Activated effector memory CD4-positive, alpha-beta T cell treated with anti-CD3 and anti-CD28 coated beads, Interleukin-2, amount 50 U/mL, for 16 hours (primary cell): ENCODE data around the gene EDNRA.
"Not testable (repeated sequence)": the region's sequence is repeated elsewhere in the genome, so short reads cannot be mapped to it uniquely, and the experiment has no call there.

Source experiments
- DNase-seq: peaks from one replicate; pipeline ENCODE4 v3.0.0-alpha.2; 2020

EDNRA gene

DNA sequence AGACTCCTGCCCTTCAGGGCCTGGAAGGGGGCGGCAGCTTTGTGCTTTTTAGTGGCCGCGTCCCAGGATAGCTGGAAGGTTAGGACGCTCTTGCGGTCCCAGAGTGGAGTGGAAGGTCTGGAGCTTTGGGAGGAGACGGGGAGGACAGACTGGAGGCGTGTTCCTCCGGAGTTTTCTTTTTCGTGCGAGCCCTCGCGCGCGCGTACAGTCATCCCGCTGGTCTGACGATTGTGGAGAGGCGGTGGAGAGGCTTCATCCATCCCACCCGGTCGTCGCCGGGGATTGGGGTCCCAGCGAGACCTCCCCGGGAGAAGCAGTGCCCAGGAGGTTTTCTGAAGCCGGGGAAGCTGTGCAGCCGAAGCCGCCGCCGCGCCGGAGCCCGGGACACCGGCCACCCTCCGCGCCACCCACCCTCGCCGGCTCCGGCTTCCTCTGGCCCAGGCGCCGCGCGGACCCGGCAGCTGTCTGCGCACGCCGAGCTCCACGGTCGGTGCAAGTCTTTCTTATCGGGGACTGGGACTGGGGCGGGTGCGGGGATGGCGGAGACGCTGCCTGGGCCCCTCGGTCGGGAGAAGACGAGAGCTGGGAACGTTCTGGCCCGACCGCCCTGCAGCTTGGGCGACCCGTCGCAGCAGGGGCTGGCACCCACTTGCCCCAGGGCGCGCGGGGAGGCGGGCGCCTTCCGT, at the start of gene EDNRA:
Gene EDNRA (plus strand): TSS at position 207 of the 686 bp plus-strand sequence. CDS start 4,585 bp downstream, outside the sequence.
- no peak for DNase-seq

DNA sequence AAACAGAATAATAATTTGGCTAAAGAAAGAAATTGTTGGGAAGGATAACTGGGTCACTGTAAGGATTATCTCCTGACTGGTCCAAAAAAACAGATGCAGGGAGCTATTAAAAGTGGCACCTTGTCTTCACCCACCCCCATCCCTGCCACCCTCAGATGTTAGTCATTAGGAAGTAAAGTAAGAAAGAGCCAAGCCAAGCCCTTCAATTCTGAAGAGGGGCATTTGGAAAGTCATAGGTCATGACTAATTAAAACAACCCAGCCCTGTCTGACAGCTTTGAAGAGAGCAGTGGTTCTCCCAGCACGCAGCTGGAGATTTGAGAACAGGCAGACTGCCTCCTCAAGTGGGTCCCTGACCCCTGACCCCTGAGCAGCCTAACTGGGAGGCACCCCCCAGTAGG, 46.5 kb upstream of the EDNRA start:
- DNase-seq = not testable (repeated sequence)

DNA sequence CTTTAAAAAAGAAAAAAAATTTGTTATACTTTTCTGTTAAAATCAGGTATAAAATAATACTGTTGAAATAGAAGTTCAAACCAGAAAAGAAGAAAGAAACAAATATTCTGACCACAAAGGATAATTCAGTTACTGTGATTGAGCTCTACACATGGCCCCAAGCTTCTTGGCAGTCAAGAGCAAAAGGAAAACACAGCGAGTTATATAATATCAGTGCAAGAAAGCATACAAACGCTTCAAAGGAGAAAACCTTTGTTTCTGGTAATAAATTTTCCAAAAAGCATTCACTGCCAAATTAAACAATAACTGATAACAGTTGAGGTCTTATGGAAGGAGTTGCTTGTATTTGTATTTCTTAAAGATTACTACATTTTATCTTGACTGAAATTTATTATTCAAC, 40.5 kb upstream of the EDNRA start:
- no peak for DNase-seq

- no peak for DNase-seq
Measured at GRCh38 chr4:147447786-147448185, 33.1 kb upstream of the EDNRA start.

DNA sequence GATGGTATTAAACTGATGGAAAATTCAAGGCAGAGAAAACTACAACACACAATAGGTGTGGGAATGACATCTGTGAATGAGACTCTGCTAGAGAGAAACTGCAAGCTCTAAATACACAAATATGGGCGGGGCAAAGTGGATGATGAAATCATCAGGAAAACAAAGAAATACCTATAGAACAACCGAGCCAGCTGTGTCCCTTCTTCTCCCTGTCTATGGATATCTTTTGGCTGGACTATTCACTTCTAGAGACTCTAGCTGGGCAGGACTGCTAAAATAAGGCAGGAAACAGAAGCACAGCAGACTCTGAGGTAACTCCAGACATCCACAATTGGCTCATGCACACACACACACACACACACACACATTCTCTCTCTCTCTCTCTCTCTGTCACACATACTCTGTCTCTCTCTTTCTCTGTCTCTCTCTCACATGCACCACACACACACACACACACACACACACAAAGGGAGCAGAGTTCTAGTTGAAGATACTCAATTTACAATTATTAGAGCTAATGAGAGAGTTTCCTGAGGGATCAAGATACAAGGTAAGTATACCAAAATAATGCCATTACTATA, 27.2 kb upstream of the EDNRA start:
- DNase-seq = no peak

DNA sequence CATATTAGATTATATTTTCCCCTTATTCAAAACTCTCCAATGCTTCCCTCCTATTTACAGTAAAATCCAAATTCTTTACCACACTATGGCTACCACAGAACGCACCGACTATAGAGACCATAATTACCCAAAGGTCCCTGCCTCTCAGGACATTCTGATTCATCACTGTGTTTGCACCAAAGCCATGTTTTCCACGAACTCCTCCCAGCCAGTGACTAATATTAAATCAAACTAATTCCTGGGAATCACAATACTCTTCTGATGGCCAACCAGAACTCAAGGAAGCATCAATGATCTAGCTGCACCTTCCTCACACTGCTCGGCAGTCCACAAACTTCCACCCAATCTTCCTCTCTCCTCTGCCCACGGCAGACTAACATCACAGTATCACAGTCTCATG, 24.2 kb upstream of the EDNRA start:
- DNase-seq = no peak

DNA sequence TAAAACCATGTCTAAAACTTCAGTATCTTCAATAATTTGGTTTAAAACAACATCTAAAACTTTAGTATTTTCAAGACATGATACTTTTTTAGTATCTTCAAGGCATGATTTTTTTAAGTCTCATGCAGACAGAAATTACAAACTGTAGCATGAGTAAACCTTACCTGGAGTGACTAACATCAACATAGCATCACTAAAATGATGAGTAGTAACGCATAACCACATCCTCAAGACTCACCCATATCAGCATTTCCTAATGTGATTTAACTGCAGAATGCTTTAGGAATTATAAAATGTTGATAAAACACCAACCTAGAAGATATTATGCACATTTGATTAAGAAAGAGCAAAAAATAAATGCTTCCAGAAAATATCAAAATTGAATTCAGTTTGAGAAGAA, 19.7 kb upstream of the EDNRA start:
- no peak for DNase-seq

GRCh38 chr4:147463065-147463464, 17.8 kb upstream of the EDNRA start:
- no peak for DNase-seq

DNA sequence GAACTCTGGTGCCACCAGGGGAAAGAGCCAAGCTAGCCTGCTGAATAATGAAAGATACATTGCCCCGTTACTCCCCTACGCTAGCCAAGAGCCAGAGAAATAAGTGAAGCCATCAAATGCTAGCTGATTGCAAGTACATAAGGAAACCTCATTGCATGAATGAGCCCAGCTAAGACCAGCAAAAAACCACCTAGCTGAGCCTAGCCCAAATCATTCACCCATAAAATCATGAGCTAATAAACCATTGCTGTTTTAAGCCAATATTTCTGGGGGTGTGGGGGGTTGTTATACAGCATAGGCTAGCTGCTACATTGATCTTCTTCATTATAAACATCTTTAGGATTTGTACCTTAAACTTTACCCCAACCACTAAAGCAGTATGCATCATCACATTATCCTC, 15.4 kb upstream of the EDNRA start:
- no peak for DNase-seq

- DNase-seq = no peak
Measured at GRCh38 chr4:147477439-147477838, 3.5 kb upstream of the EDNRA start.

GRCh38 chr4:147479376-147479775, 1.5 kb upstream of the EDNRA start:
- no peak for DNase-seq

- no peak for DNase-seq
Measured at GRCh38 chr4:147479786-147480185, 1.1 kb upstream of the EDNRA start.

- DNase-seq = no peak
Measured at GRCh38 chr4:147480502-147480890, 401 bp upstream of the EDNRA start.

GRCh38 chr4:147481577-147482109, 746 bp downstream of the EDNRA start:
- no peak for DNase-seq

- no peak for DNase-seq
Measured at GRCh38 chr4:147482281-147482680, 1.4 kb downstream of the EDNRA start.

GRCh38 chr4:147485167-147485566, 4.3 kb downstream of the EDNRA start:
- no peak for DNase-seq

GRCh38 chr4:147487616-147488015, 6.7 kb downstream of the EDNRA start:
- no peak for DNase-seq

GRCh38 chr4:147488556-147488955, 7.7 kb downstream of the EDNRA start:
- no peak for DNase-seq

- DNase-seq = no peak
Measured at GRCh38 chr4:147491086-147491485, 10.2 kb downstream of the EDNRA start.

DNA sequence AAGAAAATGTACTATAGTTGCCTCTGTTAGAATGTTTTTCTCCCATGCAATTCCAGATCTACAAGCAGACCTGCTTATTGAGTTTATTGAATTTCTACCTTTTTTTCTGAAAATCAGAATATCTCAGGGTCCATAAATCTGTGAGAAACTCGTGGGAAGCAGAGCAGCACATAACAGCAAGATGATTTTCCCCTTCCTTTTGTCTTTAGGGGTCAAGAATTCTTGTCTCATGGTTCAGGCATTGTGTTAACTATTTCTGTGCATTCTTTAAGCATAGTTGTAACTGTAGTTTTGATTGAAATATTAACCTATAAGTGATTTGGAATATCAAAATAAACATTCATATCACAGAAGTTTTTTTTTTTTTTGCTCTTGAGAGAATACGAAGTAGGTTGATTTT, 11.4 kb downstream of the EDNRA start:
- no peak for DNase-seq

GRCh38 chr4:147492761-147493160, 11.9 kb downstream of the EDNRA start:
- no peak for DNase-seq

DNA sequence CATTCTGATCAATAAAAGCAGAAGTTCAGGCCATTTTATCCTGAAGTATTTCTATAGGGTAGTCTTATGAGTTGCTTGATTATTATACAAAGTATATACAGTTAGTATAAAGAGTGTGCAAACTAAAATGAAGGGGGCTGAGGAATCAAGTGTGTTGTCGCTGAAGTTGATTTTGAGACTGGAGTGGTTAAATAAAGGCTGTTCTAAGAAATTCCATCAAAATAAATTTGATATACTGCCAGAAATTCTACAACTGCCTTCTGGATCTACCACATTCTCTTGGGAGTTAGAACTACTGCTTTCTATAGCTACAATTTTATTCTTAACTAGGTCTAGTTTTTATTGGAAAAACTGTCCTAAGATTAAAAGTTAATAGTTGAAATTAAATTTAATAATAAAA, 12.4 kb downstream of the EDNRA start:
- DNase-seq = no peak

DNA sequence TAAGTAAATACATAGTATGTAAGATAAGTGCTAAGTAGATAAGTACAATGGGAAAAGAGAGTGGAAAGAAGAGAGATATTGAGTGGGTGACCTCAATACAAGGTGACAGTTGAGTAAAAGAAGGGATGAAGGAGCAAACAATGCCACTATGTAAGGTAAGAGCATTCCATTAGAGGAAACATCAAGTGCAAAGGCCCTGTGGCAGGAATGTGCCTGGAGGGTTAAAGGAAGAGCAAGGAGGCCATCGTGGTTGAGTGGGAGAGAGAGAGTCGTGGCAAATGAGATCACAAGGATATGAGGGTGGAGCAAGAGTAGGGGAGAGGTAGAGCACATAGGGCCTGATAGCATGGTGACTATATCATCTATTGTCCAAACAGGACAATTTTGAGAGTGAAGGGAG, 13.4 kb downstream of the EDNRA start:
- DNase-seq = no peak

DNA sequence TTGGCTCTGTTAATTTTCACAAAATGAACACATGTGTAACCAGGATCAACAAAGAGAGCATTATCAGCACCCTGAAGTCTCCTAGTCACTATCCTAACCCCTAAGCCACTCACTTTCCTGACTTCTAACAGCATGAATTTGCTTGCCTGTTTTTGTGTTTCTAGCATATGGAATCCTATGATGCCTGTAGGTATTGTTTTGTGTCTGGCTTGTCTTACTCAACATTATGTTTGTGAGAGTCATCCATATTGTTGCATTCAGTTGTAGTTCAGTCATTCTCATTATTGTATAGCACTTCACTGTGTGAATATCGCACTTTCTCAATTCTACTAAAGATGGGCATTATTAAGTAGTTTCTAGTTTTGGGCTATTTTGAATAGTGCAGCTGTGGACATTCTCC, 15.6 kb downstream of the EDNRA start:
- DNase-seq = no peak
